ENCODE results near the gene SPOPL.

DNA sequence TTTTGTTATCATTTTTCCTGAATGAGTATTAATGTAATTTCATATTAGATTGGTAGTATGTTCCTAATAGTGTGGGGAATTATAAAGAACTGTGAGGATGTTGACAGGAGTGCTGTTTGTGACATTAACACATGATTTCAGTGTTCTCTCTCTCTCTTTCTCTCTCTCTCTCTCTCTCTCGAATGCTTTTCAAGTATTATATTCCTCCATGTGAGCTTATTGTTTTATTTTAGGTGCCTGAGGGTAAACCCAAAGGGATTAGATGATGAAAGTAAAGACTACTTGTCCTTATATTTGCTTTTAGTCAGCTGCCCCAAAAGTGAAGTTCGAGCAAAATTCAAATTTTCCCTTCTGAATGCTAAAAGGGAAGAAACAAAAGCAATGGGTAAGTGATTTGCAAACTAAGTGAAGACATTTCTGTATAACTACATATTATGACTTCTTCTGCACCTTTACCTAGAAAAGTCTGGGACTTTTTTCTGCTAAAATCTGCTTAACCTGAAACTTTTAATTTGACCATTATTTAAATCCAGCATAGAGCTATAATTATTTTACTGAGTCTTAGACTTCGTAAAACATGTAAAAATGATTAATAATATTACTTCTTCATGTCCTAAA is 49.2 kb downstream of the SPOPL start:
- TF ChIP-seq CTCF (IDR thresholded peaks at IDR 0.05) (no peak), POLR2A (IDR thresholded peaks at IDR 0.05) (no peak)
